ENCODE results near the gene LSAMP.

Gene LSAMP

GRCh38 chr3:116155841-116156240 lies 289.4 kb downstream of the LSAMP start:
- DNase-seq, result no peak

GRCh38 chr3:116154389-116154788 lies 290.9 kb downstream of the LSAMP start:
- DNase-seq, result no peak

DNA sequence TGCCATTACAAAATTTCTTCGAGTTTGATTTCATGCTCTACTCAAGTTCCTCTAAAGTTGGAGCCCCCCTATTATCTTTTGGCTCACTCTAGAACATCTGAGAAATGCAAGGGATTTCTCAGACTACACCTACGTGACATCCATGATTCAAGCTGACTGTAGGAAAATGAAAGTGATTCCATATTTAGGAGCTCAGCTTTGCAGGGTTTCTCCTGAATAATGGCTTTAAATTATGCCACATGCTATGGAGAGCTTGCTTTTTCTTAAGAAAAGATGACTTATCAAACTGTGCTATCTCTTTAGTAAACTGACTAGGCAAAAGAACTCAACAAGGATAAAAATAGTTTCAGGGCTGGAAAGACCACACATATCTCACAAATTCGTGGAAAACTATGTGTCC lies 292.1 kb downstream of the LSAMP start:
- DNase-seq, result no peak

DNA sequence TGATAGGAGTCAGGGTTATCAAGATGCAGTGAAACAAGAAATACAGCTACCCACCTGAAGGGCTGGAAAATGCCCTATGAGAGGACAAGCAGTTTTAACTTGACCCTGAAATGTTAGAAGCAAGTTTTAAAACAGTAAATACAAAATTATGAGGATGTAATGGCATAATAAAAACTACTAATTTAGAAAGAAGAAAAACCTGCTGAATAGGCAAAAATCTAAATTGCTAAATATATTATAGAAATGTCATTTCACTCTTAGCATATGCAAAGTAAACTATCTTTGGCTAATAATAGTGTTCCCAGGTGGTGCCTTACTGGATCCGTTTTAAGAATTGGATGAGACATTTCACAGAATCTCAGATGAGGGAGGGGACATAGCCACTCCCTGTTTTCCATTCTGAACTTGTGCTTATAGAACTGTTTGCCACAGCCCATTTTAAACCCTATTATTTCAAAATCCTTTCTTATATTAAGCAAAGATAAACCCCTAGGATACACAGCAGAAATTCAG lies 294.6 kb downstream of the LSAMP start:
- no peak for DNase-seq

DNA sequence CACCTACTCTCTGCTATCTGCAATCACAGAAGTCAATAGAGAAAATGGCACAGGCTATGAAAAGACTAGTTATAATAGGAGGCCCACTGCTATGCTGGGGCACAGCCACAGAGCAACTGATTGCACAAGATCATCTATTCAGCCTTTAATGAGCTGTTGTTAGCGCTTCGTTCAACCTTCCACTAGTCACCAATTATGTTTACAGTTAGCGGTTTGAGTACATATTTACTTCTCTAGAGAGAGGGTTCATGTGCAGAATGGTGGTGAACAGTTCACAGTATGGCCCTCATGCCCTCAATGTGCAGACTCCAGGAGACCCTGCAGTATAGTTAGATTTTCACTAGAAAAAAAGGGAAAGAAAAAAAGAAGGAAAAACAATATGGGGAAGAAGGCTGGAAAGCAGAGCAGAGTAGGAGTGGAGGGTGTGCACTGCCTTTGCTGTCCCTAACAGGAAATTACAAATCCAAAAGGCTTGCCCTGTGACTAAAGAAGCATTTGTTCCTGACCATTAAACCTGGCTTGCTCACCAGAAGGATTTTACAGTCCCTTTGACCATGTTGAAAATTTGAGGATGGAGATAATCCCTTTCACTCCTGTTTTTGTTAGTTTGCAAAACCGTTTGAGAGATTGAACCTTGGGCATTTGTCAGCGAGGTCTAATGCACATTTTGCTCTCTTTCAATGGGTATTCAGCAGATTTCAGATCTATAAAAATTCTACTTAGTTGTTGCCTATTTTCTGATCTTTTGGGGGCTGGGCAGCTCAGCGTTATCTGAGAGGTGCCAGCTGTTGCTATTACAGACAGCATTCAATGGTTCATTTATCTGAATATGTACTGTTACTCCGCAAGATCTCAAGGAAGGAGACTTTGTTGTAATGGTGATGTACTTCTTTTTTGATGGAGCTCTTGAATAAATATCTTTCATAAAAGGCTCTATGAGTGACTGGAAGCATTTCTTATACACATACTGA lies 296.1 kb downstream of the LSAMP start:
- peak; percentile 57 for DNase-seq

DNA sequence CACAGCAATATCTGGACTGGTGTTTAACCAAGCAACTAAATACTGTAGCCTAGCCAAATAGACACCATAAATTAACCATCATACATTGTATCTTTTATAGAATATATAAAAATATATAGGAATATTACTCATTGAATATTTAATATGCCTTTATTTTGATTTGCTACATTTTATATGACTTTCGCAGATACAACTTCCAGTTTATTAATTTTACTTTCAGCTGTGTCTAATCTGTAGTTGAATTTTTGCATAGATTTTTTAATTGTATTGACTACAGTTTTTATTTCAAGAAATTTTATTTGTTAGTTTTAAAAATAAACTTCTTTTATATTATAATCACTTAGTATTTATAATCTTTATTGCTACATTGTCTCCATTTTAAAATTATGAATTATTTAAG lies 299.7 kb downstream of the LSAMP start:
- no peak for DNase-seq

DNA sequence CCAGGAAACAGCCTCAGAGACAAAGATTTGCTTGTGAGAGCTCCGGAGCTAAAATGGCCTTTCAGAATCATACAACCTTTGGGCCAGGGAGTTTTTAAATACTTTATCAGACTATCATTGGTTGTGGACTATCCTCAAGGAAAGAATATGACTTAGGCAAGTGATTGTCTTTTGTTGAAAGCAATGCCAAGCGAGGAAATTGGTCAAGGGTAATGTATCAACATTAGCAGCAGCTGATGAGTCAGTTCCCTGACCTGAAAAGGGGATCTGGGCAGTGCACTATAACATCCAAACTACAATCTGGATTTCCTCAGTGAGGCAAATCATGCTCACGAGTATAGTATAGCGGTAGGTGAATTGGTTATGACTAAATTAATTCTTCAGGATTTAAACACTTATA lies 303.6 kb downstream of the LSAMP start:
- DNase-seq, result no peak

GRCh38 chr3:116140100-116140689 lies 305.1 kb downstream of the LSAMP start:
- DNase-seq, result peak; percentile 57

GRCh38 chr3:116139641-116140040 lies 305.6 kb downstream of the LSAMP start:
- DNase-seq, result no peak

- no peak for DNase-seq
Measured at GRCh38 chr3:116135457-116136085, 309.7 kb downstream of the LSAMP start.

DNA sequence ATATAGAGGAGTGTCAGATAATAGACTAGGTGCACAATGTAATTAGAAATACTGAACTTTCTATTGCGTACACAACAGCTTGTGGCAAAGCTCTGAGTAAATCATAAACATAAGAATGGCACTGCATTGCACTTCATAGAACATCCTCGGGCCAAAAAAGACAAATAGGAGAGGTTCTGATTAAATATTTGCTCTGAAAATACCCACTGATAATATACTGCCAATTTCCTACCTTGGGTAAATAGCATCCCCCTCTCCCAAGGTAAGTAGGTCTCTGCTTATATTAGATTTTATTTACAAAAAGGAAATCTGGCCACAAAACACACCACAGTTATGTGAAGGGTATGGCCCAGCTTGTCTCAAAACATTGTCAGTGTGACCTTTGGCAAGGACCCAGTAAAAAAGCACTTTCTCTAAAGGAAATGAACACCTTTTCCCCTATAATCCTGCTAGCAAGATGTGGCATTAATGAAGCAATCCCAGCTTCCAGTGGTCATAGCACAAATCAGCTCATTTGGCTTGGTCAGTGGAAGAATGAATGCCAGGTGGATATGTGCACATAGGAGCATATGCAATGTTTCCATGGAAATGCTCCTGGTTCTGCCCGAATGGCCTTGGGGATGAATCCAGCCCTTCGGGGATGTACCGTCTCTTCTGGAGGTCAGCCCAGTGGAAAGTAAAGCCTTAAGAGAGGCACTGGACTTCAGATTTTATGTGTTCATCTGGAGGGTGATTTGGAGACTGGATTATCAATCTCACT lies 315.9 kb downstream of the LSAMP start:
- DNase-seq, result peak; percentile 34

DNA sequence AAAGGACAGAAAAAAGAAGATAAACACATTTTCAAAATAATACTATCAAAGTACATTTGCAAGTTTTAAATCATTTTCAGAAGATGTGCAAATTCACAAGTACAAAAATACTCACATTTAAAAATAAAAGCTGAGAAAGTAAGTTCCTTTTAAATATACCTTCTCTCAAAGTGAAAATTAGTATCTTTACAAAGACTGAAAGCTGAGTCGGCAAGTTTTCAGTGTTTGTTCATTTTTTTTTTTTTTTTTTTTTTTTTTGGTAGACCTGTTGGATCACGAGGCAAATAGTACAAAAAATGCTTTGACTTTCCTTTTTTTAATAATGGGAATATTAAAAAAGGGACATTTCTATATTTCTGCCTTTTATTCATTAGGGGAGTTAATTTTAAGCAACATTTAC lies 317.8 kb downstream of the LSAMP start:
- no peak for DNase-seq

GRCh38 chr3:116124166-116124565 lies 321.1 kb downstream of the LSAMP start:
- DNase-seq, result no peak

- DNase-seq, result no peak
Measured at GRCh38 chr3:116118475-116119169, 326.7 kb downstream of the LSAMP start.

GRCh38 chr3:116114586-116114985 lies 330.7 kb downstream of the LSAMP start:
- DNase-seq, result no peak

- DNase-seq, result no peak
Measured at GRCh38 chr3:116112696-116113095, 332.6 kb downstream of the LSAMP start.

DNA sequence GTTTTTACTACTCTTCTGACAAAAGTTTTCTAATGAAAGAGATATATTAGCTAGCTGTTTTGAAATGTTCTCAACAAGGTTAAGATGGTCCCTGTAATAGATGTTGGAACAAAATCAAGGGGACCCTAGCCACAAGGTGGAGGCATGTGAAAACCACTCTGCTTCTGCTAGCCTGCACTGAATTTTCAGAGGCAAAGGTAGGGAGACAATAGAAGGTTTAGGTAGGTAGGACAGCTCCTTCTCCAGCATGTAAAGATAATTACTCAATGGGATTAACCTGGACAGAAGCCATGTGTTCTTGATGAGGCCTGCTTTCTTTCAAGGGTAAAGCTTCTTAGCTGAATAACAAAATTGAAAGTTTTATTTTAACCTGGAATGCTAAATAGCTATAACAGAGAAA lies 333.5 kb downstream of the LSAMP start:
- DNase-seq, result no peak

DNA sequence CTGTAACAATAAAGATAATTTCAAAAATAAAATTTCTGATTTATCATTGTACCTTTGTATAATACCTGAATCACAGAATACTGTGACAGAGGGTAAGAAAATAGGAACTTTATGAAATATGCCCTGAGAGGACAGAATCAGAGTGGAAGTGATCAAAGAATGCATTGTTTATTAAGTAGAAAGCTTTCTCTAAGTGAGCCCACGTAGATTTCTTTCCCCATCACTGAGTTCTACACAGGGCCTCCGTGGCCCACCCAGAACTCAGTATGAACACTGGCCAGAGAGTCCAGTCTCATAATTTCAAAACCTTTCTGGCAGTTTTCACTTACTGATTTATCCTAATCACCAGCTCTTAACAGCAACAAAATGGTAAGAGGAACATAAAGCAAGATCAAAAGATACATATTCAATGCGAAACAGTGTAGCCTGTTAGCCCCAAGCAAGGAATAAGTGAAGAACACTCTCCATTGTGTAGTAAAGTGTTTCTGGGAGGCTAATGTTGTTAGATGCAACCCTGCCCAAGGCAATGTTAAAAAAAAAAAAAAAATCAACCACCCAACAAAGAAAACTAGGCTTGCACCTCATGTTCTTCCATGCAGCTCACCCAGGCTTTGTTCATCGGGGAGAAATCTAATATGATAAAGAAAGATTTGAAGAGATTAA lies 341.3 kb downstream of the LSAMP start:
- DNase-seq, result no peak

DNA sequence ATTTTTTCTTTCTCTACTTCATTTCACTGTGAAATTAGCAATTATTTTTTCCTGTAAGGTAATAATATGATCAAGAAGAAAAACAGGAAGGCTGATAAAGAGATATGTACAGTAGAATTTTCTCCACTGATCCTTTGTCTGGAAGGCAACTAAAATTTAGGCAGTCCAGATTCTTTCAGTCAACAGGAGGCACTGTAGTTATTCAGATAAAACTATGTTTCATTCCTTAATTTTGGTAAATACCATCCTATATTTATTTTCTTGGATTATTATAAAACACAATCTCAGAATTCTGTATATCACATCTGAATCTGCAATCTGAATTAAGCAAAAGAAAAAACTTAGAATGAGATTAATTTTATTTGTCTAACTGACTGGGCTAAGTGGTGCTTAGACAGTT lies 343.2 kb downstream of the LSAMP start:
- DNase-seq, result no peak

DNA sequence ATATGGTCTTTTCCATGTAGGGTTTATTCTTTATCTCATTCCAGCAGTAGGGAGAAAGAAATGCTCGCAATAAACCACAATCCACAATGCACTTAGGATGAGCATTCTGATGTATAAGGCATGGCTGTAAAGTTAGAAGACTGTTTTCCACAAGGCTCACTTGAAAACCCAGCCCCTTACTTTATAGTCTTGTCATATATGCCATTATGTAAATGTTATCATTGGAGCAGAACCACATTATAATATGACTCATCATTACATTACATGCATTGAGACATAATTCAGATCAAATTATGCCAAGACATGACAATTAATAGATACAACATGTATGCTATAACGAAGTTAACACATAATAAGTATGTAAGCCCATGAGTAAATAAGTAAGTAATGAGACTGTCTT lies 348.1 kb downstream of the LSAMP start:
- no peak for DNase-seq

DNA sequence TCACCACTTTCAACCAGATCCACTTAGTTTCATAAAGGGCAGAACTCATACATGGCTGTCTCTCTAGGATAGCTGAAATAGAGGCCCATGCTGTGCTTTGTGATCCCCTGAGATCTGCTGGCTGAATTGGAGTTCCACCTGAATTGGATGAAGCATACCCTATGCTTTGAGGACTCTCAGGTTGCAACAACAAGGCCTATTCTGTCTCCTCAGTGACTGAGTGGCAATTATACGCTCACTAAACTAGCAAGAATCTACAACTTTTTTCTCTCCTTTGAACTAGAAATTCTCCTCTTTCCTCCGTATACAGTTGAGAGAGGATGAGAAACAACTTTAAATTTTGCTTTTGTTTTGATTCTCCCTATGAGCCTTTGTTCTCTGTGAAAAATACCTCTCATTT lies 348.7 kb downstream of the LSAMP start:
- no peak for DNase-seq

DNA sequence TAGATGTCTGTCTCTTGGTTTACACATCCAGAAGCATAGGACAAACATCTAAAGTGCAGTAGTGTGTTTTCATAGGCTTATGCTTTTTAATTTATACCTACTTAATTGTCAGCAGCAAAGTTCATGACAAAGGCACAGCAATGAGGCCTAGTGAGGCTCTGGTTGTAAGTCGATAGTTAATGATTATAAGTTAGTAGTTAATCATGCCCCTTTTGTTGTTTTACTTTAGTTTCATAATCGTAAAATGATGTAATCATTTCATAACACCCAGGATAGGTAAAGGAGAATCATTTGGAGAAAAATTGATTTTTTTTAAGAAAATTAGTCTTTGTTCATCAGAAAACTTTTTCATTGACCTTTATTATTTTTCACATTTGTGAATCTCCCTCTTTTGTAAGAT lies 351.9 kb downstream of the LSAMP start:
- no peak for DNase-seq
